Measurements from ENCODE around the gene HMMR.

- TF ChIP-seq TAF1 (IDR thresholded peaks at IDR 0.05; ENCODE audit: low read depth, low read length) (no peak), POLR2A (IDR thresholded peaks at IDR 0.05; ENCODE audit: low read depth, low read length) (no peak), POLR2AphosphoS5 (IDR thresholded peaks at IDR 0.05; ENCODE audit: low read depth, low read length) (no peak), PAX5 (IDR thresholded peaks at IDR 0.05; ENCODE audit: insufficient read depth, low read length, severe bottlenecking) (no peak)
These were observed 15.0 kb downstream of the HMMR start for GRCh38 chr5:163475411-163475810.

Data from GM12891 (cell line).